Hepatocyte (in vitro differentiated cells): ENCODE data around the gene SEMA5A. TPM values are rescaled to one million over a fixed set of nuclear protein-coding genes. Genes with fewer than 3 reads are reported as not detected.

Experiments
- DNase-seq: peaks from one replicate; pipeline ENCODE4 v3.0.0-alpha.2; 2016; ENCODE audit warnings: low spot score
- H2AFZ ChIP-seq: fragments of 200-600 bp; sonication (generic); 2 replicates; pipeline ENCODE4 v1.6.0; 2016; ENCODE audit warnings: antibody characterized with exemption, mild to moderate bottlenecking
- H3K27ac ChIP-seq: fragments of 200-600 bp; sonication (generic); 2 replicates; pipeline ENCODE4 v1.5.1; 2016; ENCODE audit warnings: mild to moderate bottlenecking
- H3K27me3 ChIP-seq: fragments of 200-600 bp; sonication (generic); 2 replicates; pipeline ENCODE4 v1.6.1; 2016
- H3K36me3 ChIP-seq: fragments of 200-600 bp; sonication (generic); replicated peaks from 2 replicates; pipeline ENCODE4 v1.5.1; 2016; ENCODE audit warnings: low read depth; ENCODE audit not compliant: insufficient read depth
- H3K4me1 ChIP-seq: fragments of 200-600 bp; sonication (generic); 2 replicates; pipeline ENCODE4 v1.5.1; 2016; ENCODE audit warnings: mild to moderate bottlenecking, moderate library complexity; ENCODE audit not compliant: insufficient read depth
- H3K4me2 ChIP-seq: fragments of 200-600 bp; sonication (generic); 2 replicates; pipeline ENCODE4 v1.6.0; 2016
- H3K4me3 ChIP-seq: fragments of 200-600 bp; sonication (generic); 2 replicates; pipeline ENCODE4 v1.5.1; 2016; ENCODE audit warnings: mild to moderate bottlenecking
- H3K79me2 ChIP-seq: fragments of 200-600 bp; sonication (generic); 2 replicates; pipeline ENCODE4 v1.6.0; 2017; ENCODE audit warnings: mild to moderate bottlenecking
- H3K9me2 ChIP-seq: fragments of 200-600 bp; sonication (generic); replicated peaks from 2 replicates; pipeline ENCODE4 v1.6.0; 2017; ENCODE audit warnings: mild to moderate bottlenecking; ENCODE audit not compliant: insufficient read depth
- H3K9me3 ChIP-seq: fragments of 200-600 bp; sonication (generic); 2 replicates; pipeline ENCODE4 v1.5.1; 2016; ENCODE audit warnings: low read depth, mild to moderate bottlenecking
- H4K20me1 ChIP-seq: fragments of 200-600 bp; sonication (generic); 2 replicates; pipeline ENCODE4 v1.6.0; 2016; ENCODE audit warnings: mild to moderate bottlenecking; ENCODE audit not compliant: insufficient read depth, poor library complexity, severe bottlenecking
- EZH2 ChIP-seq: fragments of 200-600 bp; sonication (generic); IDR thresholded peaks from 2 replicates; pipeline ENCODE4 v1.6.1; 2016; ENCODE audit warnings: antibody characterized with exemption, mild to moderate bottlenecking, borderline replicate concordance
- EZH2phosphoT487 ChIP-seq: fragments of 200-600 bp; sonication (generic); IDR thresholded peaks from one replicate; pipeline ENCODE4 v1.6.1; 2018; ENCODE audit warnings: antibody characterized with exemption, mild to moderate bottlenecking, low read depth, moderate library complexity; ENCODE audit not compliant: unreplicated experiment, severe bottlenecking
- WGBS: methylation state at CpG from one replicate; pipeline ENCODE4 v1.1.6; 2016; ENCODE audit warnings: low lambda C conversion rate; ENCODE audit errors: missing lambda C conversion rate; 5-methylcytosine and 5-hydroxymethylcytosine counted together
- polyA plus RNA-seq: library from polyadenylated mRNA; unstranded; fragments of >200 nt; fragmentation: Nextera tagmentation; extraction: Ambion mirVana; gene quantifications from 2 replicates; pipeline ENCODE4 v1.2.1, GENCODE V29; 2016
- total RNA-seq: library from RNA; depleted of rRNA; stranded (reverse); fragments of >200 nt; gene quantifications from 2 replicates; pipeline ENCODE4 v1.2.3, GENCODE V29; 2014
- TF ChIP-seq, protein P1 (sequence below): fragments of 200-600 bp; sonication (generic); IDR thresholded peaks from 2 replicates; pipeline ENCODE4 v1.5.1; 2016; ENCODE audit warnings: antibody characterized with exemption, mild to moderate bottlenecking; ENCODE audit not compliant: poor library complexity

SEMA5A gene
- total and polyA plus RNA-seq, 2 experiments from 2014 or later, result 10.7 to 21.7 TPM

DNA sequence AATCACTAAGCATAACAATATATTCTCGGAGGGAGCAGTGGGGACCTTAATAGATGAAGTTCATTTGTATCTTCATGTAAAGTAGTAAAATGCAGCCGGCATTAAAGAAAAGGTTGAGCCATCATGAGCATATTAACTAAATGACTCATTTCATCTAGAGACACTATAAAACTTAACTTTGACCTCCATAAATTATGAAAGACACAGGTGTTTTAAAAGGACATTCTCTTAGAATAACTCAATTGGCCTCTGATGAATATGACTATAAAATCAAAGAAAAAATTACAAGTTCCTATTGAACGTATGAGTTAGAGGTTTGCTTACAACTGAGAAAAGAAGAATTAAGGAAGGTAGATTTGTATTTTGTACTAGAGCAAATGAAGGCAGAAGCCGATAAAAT is 220.3 kb downstream of the SEMA5A start:
- no peaks in the 10 kb centered on the region for H3K27me3 ChIP-seq
- H3K4me2 ChIP-seq, result no peak overlapping the region
- no peaks in the 10 kb centered on the region for H3K9me3 ChIP-seq
- no peaks in the 10 kb centered on the region for H3K4me1 ChIP-seq
- no peaks in the 10 kb centered on the region for H3K79me2 ChIP-seq
- no peaks in the 10 kb centered on the region for H4K20me1 ChIP-seq
- WGBS, result 85% methylated on average over 4 of the region's 4 CpGs
- TF ChIP-seq EZH2 (no peak), EZH2phosphoT487 (no peak)
- TF ChIP-seq, protein P1, sequence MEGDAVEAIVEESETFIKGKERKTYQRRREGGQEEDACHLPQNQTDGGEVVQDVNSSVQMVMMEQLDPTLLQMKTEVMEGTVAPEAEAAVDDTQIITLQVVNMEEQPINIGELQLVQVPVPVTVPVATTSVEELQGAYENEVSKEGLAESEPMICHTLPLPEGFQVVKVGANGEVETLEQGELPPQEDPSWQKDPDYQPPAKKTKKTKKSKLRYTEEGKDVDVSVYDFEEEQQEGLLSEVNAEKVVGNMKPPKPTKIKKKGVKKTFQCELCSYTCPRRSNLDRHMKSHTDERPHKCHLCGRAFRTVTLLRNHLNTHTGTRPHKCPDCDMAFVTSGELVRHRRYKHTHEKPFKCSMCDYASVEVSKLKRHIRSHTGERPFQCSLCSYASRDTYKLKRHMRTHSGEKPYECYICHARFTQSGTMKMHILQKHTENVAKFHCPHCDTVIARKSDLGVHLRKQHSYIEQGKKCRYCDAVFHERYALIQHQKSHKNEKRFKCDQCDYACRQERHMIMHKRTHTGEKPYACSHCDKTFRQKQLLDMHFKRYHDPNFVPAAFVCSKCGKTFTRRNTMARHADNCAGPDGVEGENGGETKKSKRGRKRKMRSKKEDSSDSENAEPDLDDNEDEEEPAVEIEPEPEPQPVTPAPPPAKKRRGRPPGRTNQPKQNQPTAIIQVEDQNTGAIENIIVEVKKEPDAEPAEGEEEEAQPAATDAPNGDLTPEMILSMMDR, result no peak
- no peaks in the 10 kb centered on the region for H3K9me2 ChIP-seq
- H3K27ac ChIP-seq, result no peak overlapping the region
- no peak overlapping the region for H3K4me3 ChIP-seq
- no peak for DNase-seq
- H3K36me3 ChIP-seq, result no peaks in the 10 kb centered on the region
- no peak overlapping the region for H2AFZ ChIP-seq

DNA sequence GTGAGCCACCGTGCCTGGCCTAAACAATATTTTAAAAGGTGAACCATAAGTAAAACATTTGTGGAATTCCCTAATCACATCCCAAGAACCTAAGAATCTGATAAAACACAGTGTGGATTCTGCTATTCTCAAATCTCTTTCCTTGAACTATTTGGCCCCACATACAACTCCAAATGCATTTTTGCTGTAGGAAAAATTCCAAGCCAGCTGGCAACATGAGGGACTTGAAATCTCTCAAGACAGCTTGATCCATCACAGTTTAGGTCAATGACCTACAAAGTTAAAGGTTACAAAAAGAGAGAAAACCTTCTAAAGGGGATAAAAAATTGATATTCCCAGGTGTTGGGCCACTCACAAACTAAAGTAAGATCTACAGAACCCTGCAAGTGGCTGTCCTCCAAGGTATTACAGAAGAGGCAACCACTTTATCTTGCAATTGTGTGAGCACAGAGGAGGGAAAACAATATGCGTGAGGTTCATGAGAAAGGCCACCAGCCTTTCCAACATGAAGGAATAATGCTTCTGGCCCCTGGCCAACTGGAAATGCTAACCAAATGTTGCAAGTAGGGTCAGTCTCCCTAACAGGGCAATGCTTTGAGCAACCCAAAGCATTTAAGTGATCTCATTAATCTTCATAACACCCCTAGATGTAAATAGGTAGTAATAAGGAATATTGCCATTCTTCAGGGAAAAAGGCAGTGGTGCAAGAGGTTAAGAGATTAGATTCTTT is 221.4 kb downstream of the SEMA5A start:
- H3K4me2 ChIP-seq, result no peak overlapping the region
- H3K79me2 ChIP-seq, result no peaks in the 10 kb centered on the region
- TF ChIP-seq EZH2phosphoT487 (no peak), EZH2 (no peak)
- TF ChIP-seq, protein P1, result no peak
- no peaks in the 10 kb centered on the region for H4K20me1 ChIP-seq
- no peak overlapping the region for H2AFZ ChIP-seq
- 76% methylated on average over 2 of the region's 2 CpGs for WGBS
- H3K27ac ChIP-seq, result no peak overlapping the region
- no peaks in the 10 kb centered on the region for H3K27me3 ChIP-seq
- H3K9me3 ChIP-seq, result no peaks in the 10 kb centered on the region
- no peak overlapping the region for H3K4me3 ChIP-seq
- H3K4me1 ChIP-seq, result no peaks in the 10 kb centered on the region
- no peaks in the 10 kb centered on the region for H3K36me3 ChIP-seq
- no peak for DNase-seq
- H3K9me2 ChIP-seq, result no peaks in the 10 kb centered on the region

DNA sequence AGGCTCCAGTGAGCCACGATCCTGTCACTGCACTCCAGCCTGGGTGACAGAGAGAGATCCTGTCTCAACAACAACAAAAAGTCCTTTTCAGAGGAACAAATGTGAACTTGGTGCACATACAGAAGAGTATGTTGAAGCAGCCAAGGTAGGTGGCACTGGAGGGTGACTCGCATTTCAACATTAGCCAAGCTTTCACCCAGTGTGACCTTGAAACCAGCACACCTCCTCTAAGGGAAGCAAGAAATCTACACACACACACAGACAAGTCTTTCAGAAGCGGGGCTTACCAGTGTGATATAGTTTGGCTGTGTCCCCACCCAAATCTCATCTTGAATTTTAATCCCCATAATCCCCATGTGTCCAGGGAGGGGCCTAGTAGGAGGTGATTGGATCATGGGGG is 225.2 kb downstream of the SEMA5A start:
- WGBS, result 100% methylated on average over 3 of the region's 3 CpGs
- Histone ChIP-seq H3K4me1 (no peaks in the 10 kb centered on the region), H4K20me1 (no peaks in the 10 kb centered on the region), H3K36me3 (no peaks in the 10 kb centered on the region), H3K4me2 (no peak overlapping the region), H3K79me2 (no peaks in the 10 kb centered on the region), H3K9me2 (no peaks in the 10 kb centered on the region), H3K27me3 (no peaks in the 10 kb centered on the region), H3K27ac (no peak overlapping the region), H3K9me3 (no peaks in the 10 kb centered on the region), H3K4me3 (no peak overlapping the region), H2AFZ (no peak overlapping the region)
- TF ChIP-seq, protein P1, result no peak
- no peak for TF ChIP-seq EZH2phosphoT487
- no peak for DNase-seq

DNA sequence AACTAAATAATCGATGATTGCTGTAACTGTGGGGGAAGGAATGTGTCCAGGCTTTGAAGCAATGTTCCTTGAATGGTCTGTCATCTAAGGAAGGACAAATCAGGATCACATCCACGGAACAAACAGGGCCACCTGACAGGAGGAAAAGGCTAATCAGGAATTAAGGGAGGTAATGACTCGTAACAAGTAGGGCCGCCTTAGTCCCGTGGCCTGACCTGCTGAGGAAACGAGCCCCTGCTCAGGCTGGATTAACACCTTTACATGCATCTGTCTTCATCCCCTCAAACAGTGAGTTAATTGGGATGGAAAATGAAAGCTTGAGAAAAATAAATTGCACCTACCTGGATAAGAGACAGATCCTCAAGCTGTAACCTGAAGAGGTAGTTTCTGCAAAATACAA is 227.8 kb downstream of the SEMA5A start:
- Histone ChIP-seq H3K9me3 (no peaks in the 10 kb centered on the region), H3K27me3 (no peaks in the 10 kb centered on the region), H3K36me3 (no peaks in the 10 kb centered on the region), H3K27ac (no peak overlapping the region), H2AFZ (no peak overlapping the region), H3K4me1 (no peaks in the 10 kb centered on the region), H3K4me2 (no peak overlapping the region), H3K9me2 (no peaks in the 10 kb centered on the region), H3K79me2 (no peaks in the 10 kb centered on the region), H4K20me1 (no peaks in the 10 kb centered on the region), H3K4me3 (no peak overlapping the region)
- no peak for DNase-seq
- 75% methylated on average over 6 of the region's 6 CpGs for WGBS
- TF ChIP-seq EZH2phosphoT487, result no peak
- TF ChIP-seq, protein P1, result no peak
- TF ChIP-seq EZH2, result no peak
